Cerebellar cortex (tissue), 1 donor: ENCODE measurements around the gene C2orf68.
"Not testable (repeated sequence)": the region's sequence is repeated elsewhere in the genome, so short reads cannot be mapped to it uniquely, and the experiment has no call there.

Experiments used
- DNase-seq: peaks from one replicate; pipeline ENCODE4 v3.0.0-alpha.2; 2015; ENCODE audit warnings: low spot score

Gene C2orf68

GRCh38 chr2:85628658-85629057 is 16.8 kb upstream of the C2orf68 start:
- no peak for DNase-seq

- no peak for DNase-seq
Observed at GRCh38 chr2:85623991-85624390, 12.1 kb upstream of the C2orf68 start.

GRCh38 chr2:85621338-85621737 is 9.5 kb upstream of the C2orf68 start:
- no peak for DNase-seq

DNA sequence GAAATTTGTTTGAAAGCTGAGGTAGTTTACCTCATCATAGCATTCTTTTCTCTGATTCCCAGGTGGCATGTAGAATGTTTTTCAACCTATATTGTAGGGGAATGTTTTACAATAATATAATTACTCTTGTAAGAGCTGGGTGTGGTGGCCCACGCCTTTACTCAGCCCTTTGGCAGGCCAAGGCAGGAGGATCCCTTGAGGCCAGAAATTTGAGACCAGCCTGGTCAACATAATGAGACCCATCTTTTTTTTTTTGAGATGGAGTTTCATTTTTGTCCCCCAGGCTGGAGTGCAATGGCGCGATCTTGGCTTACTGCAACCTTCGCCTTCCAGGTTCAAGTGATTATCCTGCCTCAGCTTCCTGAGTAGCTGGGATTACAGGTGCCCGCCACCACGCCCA is 7.8 kb upstream of the C2orf68 start:
- DNase-seq: no peak

DNA sequence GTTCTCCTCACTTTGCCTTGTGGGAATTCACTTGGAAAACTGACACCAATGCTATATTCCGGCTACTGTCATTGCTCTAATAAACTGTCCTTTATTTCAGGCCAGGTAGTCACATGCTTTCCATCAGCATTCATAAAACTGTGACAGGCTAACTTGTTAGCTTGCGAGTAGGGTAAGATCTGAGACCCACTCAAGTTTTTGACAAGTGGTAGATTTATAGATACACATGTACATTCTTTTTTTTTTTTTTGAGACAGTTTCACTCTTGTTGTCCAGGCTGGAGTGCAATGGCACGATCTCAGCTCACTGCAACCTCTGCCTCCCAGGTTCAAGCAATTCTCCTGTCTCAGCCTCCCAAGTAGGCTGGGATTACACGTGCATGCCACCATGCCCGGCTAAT is 5.9 kb upstream of the C2orf68 start:
- DNase-seq: not testable (repeated sequence)

DNA sequence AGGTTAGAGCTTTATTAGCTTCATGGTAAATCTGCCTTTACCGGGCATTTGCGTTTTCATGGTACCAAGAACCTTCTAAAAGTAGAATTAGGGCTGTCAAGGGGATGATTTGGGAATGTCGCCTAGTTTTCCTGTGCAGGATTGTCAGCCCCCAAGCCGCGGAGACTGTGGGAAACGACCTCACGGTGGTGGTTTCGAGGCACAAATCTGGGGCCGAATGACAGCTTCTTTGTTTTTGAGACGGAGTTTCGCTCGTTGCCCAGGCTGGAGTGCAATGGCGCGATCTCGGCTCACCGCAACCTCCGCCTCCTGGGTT is 3.5 kb upstream of the C2orf68 start:
- no peak for DNase-seq

DNA sequence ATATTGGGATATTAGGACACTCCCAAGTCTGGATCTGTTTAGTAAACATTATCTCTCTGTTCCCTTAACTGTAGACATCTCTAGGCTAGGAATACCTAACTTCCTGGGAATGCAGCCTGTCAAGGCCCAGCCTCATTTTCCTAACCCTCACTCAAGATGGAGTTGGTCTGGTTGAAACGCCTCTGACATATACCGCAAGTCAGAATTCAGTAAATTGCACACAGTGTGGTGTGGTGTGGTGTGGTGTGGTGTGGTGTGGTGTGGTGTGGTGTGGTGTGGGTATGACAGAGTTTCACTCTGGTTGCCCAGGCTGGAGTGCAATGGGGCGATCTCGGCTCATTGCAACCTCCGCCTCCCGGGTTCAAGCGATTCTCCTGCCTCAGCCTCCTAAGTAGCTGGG is 2.9 kb upstream of the C2orf68 start:
- not testable (repeated sequence) for DNase-seq

DNA sequence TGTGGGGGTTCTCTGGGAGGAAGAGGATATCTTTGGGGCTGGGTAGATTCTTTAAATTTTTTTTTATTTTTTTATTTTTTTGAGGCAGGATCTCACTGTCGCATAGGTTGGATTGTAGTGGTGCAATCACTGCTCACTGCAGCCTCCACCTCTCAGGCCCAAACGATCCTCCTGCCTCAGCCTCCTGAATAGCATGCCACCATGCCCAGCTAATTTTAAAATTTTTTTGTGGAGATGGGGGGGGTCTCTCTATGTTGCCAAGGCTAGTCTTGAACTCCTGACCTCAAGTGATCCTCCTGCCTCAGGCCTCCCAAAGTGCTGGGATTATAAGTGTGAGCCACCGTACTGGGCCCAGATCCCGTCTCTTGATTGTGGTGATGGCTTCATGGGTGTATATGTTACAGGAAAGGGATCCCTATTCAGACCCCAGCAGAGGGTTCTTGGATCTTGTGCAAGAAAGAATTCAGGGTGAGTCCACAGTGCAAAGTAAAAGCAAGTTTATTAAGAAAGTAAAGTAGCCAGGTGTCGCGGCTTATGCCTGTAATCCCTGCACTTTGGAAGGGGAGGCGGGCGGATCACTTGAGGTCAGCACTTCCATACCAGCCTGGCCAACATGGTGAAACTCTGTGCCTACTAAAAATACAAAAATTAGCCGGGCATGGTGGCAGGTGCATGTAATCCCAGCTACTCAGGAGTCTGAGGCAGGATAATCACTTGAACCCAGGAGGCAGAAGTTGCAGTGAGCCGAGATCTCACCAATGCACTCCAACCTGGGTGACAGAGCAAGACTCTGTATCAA is 2.0 kb upstream of the C2orf68 start:
- no peak for DNase-seq

- DNase-seq: no peak
Observed at GRCh38 chr2:85611217-85611704, 605 bp downstream of the C2orf68 start.

DNA sequence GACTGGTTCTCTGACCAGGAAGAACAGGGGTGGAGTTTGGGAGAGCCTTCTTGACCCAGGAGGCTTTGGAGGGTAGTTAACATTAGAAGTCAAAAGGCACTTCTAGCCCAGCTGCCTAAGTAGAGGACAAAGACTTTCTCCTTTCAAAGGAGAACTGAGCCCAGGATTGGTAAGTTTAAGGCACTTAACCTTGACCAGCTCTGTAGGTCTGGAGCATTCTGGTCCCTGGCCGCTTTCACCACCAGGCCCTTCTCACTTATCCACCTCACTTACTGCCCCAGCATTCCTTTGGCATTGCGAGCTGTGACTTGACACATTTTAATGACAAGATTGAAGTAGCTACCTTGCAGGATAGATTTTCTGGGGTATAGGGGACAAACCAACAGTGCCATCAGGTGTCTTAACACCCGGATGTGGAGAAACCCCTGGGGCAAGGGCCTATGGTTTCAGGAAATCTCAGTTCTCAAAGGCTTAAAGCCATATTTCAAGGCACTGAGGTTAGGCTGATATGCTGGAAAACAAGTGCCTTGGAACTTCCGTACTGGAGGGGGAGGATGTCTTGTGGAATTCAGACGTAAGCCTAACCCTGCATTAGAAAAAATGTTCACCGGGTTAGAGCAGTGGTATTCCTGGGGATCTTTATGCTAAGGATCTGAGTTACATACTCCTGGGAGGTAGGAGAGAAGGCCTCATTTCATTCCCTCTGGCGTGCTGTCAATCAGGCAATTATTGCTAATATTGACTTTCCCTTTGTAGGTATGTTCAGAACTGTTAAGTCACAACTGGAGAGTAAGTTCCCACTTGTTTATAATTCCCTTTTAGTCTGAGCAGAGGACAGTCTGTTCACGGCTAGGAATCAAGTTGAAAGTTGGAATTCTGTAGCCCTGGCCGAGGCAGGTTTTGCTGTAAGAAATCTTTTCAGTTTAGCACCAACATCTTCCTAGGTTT is 4.3 kb downstream of the C2orf68 start:
- DNase-seq: no peak

- DNase-seq: no peak
Observed at GRCh38 chr2:85606116-85606455, 5.8 kb downstream of the C2orf68 start.

DNA sequence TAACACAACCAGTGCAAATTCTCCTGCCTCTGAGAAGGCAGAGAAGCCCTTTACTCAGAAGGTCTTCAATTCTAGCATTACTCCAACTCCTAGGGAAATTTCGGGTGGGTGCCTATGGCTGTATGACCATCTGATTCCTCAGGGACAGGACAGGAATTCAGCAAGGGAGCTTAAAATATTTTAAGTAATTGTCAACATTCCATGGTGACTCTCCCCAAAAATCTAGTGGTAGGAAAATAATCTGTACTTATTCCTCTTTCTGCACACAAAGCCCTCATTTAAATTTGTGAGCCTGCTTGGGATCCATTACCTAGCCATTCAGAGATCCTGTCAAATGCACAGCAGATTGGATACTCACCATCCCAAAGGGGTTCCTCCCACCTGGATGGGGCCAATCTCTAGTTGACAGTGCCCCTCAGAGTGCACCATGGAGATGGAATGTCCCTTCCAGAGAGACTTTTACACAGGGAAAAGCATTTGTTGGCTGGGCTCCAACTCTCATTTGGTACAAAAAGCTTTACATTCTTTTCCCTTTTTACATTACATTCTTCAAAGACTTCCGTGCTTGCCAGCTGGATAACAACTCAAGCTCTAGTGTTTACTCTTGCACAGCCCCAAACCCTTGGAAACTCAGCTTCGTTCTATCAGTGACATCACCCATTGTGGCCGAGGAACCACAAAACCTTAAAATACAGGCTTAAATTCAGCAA is 6.3 kb downstream of the C2orf68 start:
- no peak for DNase-seq

DNA sequence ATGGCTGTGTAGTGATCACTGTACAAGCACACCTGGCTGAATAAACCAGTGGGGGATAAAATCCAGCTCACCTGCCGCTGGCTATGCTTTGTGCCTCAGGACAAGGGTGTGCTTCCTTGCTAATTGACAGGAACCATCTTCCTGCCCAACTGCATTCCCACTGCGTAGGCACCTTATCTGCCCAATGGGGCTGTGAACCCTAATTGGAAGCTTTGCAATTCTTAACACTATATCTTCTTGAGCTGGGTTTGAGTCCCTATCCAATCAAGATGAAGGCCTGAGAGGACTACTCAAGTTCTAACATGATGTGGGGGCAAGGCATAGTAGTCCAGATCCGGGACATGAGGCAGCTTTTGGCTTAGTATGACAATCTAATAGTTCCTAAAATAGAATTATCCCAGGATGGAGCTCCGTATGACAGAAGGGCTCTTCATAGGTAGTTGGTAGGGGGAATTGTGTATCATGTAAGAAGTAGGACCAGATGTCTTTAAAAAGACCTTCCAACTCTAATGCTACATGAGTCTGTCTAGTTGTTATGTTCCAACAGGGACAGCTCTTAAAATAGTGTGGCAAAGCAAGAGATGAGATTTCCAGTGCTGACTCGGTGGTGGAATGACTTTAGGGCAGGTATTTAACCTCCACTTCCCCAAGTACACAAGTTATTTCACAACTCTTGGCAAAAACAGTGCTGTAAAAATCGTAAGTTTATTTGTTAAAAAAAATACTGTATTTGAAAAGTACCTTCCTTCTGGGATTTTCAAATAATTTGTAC is 7.1 kb downstream of the C2orf68 start:
- DNase-seq: no peak

DNA sequence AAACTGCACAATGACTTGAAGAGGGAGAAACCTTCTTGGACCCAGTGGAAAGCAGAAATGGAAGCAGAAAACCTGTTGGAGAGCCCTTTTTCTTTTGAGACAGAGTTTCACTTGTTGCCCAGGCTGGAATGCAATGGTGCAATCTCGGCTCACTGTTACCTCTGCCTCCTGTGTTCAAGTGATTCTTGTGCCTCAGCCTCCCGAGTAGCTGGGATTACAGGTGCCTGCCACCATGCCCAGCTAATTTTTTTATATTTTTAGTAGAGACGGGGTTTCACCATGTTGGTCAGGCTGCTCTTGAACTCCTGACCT is 7.8 kb downstream of the C2orf68 start:
- DNase-seq: not testable (repeated sequence)

DNA sequence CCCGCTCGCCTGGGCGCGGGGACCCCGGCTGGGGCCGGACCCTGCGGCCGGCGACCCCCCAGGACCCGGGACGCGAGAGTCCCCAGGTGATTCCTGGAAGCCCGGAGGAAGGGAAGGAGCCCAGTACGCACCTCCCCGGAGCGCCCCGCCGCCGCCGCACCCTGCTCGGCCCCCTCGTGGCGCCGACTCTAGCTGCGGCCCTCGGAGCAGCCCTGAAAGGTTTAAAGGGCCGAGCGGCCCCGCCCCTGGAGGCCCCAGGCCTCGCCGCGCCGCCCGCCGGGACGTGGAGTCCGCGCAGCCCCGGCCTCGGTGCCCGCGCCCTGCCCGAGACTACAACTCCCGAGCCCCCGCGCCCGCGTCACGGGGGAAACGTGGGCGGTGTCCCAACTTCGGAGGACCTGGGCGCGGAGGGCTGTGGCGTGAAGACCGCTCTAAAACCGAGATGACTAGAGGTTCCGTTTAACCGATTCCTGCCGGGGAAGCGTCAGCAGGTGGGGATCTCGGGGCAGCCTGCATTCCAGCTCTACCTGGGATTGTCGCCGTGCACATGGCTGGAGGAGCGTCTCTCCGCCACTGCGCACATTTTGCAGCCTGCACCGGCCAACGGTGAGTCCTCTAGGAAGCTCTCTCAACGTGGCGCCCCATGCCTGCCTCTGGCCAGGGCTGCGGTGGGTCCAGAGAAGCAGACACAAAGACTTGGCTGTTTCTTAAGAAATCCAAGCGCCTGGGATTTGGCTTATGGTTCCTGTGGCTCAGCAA is 9.2 kb downstream of the C2orf68 start, which contains the start of gene TMEM150A:
TMEM150A (minus strand) TSS at position 223 of the 759 bp plus-strand sequence. CDS start 750 bp downstream, outside the sequence.
- DNase-seq: peak; percentile 89

DNA sequence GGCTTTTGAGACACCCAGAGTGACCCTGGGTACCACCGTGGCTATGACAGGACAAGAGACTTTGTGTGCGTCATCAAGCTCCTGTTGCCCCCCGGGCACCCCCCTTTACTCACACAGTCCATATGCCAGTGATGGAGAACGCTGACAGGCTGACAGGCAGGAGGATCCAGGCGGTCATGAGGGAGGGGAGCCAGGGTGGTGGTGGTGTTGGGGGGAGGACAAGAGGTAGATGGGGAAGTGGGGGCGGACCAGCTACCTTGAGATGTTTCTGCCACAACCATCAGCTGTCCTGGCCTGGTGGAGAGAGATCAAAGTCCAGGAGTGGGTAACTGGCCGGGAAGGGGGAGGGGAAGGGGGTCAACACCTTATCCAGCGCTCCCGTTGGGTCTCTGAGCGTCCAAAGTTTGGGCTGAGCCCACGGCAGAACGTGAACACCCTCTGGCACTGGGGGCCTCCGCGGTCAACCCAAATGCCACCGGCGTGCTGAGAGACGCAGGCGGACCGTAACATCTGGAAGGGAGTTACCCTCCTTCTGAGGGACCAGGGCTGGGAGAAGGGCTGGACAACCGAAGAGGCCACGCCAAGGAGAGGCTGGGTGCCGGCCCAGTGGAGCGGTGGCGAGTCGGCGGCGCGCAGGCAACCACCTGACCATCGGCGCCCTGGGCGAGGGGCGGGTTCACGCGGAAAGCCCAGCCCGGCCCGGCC is 9.9 kb downstream of the C2orf68 start:
- peak; percentile 30 for DNase-seq

- no peak for DNase-seq
Observed at GRCh38 chr2:85600951-85601770, 10.7 kb downstream of the C2orf68 start.

DNA sequence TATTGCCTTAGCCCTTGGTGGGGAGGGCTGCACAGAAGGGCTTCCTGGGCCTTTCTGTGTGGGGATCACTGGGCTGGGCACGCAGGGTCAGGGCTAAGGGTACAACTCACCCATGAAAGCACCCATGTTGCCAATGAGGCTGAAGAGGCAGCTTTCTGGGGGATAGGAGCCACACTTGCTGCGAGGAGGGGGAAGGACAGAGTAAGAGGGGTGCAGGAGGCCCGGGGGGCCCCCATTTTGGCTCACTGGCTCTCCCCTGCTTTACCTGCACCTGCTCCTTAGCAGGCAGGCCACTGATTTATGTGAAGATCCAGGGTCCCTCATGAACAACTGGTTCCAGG is 11.7 kb downstream of the C2orf68 start:
- no peak for DNase-seq

GRCh38 chr2:85599468-85600234 is 12.2 kb downstream of the C2orf68 start:
- no peak for DNase-seq
